Astrocyte (in vitro differentiated cells and primary cell): Measurements from ENCODE around the gene CSK.

ENCODE experiments used
- EZH2 ChIP-seq: IDR thresholded peaks from 2 replicates; pipeline ENCODE4 v1.6.1; 2012; ENCODE audit warnings: mild to moderate bottlenecking, low read length, inconsistent platforms; ENCODE audit not compliant: insufficient read depth
- TF ChIP-seq, protein P1 (sequence below): IDR thresholded peaks from 2 replicates; pipeline ENCODE4 v1.5.1; 2011; ENCODE audit warnings: low read depth, mild to moderate bottlenecking, inconsistent platforms, low read length, moderate library complexity; ENCODE audit not compliant: insufficient read depth

- TF ChIP-seq EZH2 = no peak
- TF ChIP-seq, protein P1, sequence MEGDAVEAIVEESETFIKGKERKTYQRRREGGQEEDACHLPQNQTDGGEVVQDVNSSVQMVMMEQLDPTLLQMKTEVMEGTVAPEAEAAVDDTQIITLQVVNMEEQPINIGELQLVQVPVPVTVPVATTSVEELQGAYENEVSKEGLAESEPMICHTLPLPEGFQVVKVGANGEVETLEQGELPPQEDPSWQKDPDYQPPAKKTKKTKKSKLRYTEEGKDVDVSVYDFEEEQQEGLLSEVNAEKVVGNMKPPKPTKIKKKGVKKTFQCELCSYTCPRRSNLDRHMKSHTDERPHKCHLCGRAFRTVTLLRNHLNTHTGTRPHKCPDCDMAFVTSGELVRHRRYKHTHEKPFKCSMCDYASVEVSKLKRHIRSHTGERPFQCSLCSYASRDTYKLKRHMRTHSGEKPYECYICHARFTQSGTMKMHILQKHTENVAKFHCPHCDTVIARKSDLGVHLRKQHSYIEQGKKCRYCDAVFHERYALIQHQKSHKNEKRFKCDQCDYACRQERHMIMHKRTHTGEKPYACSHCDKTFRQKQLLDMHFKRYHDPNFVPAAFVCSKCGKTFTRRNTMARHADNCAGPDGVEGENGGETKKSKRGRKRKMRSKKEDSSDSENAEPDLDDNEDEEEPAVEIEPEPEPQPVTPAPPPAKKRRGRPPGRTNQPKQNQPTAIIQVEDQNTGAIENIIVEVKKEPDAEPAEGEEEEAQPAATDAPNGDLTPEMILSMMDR = no peak
Observed at GRCh38 chr15:74767167-74768098, 14.4 kb upstream of the CSK start.
